GM18505 (cell line): ENCODE results near the gene SMKR1.

Source experiments
- ATAC-seq: cut with Tn5 transposase; IDR thresholded peaks from one replicate; pipeline ENCODE4 v1.9.1; 2021; ENCODE audit not compliant: unreplicated experiment
- POLR2A ChIP-seq: IDR thresholded peaks from 4 replicates; pipeline ENCODE4 v1.6.1; 2011; ENCODE audit warnings: borderline replicate concordance; ENCODE audit not compliant: insufficient read depth, insufficient read length; ENCODE audit errors: extremely low read depth

Gene SMKR1

DNA sequence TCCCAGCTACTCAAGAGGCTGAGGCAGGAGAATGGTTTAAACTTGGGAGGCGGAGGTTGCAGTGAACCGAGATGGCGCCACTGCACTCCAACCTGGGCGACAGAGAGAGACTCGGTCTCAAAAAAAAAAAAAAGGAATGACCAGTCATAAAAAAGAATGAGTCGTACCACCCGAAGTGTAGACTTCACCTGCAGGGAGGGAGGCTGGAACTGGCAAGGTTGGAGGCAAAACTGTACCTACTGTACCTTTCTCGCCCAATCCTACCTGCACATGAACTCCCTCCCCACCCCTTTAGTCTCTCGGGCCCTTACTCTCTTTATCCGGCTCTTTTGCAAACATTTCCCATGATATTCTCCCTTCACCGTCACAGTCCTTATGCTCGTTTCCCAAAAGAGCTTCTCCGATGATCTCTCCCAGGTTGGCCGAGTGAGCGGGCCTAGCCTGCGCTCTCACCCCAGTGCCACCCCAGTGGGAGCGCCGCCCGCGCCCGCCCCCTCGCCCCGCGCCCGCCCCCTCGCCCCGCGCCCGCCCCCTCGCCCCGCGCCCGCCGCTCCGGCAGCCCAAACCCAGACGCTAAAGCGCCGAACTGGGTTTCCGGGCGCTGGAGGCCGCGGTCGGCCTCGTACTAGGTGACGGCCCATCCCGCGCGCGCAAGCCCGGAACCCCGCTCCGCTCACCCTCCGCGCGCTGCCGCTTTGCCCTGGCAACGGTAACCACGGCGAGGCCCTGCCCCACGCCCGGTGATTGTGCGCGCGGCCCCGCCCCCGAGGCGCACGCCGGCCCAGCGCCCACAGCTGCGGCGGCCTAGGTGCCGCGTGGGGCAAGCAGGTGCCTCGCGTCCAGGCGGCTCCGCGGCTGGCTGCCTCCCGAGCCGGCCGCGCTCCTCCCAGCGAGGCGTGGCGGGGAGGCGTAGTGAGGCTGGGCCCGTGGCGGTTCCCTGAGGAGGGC, at the start of gene SMKR1:
Gene SMKR1, plus strand, starts transcription at position 772 of the 948 bp plus-strand sequence. CDS start 294 bp downstream, outside the sequence.
- TF ChIP-seq POLR2A, result peak; percentile 19
- peak; percentile 72 for ATAC-seq

DNA sequence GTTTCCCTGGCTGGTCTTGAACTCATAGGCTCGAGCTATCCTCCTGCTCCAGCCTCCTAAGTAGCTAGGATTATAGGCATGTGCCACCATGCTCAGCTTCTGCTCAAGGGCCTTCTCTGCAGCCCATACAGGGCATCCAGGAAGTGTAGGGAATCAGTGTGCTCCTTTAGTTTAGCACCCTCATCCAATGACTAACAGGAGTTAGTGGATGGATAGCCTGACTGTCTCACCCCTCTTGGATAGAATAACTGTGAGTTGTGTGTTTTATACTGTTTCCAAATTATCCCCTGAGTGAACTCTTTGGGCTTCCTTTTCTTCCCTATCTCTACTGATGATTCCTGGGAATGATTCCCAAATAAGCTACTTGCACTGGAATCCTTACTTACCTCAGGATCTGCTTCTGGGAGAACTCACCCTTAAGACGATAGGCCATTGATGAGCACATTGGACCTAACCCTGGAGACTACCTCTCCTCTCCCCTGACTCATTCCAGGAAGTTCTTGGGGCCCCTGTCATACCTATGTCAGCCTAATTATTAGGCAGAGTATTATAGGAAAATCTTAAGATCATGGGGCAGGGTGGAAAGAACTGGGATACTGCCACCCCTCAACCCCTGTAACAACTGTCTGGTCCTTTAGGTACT, 49.6 kb upstream of the SMKR1 start:
- no peak for TF ChIP-seq POLR2A
- ATAC-seq, result no peak

DNA sequence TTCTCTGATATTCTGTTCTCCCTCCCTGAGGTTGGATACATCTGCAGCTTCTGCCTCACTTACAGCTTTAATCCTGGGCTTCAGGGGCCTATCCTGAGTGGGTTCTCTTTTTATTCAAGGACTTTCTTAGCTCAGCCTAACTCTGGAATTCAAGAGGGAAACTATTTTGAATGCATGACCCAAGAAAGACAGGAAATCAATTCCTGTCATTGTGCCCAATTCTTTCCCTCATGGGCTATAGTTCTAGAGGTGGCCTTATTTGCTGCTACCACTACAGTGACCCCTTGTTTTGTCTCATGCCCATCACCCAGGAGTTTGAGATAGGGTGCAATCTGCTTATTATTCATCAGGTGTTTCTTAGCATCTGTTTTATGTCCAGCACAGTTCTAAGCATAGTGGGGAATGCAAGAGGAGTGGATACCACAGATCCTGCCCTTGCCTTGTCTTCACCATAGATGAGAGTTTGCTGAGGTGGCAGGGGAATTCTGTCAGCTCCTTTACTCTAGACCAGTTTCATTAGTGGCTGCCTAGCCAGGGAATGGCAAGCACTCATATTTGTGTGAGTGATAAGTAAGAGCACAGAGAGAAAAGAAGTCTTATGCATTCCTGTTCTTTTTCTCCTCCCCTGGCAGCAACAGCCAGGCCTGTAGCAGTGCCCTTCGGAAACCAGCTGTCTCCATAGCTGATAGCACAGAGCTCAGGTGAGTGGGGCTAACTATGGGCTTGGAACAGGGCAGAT, 48.7 kb upstream of the SMKR1 start:
- ATAC-seq, result no peak
- no peak for TF ChIP-seq POLR2A

DNA sequence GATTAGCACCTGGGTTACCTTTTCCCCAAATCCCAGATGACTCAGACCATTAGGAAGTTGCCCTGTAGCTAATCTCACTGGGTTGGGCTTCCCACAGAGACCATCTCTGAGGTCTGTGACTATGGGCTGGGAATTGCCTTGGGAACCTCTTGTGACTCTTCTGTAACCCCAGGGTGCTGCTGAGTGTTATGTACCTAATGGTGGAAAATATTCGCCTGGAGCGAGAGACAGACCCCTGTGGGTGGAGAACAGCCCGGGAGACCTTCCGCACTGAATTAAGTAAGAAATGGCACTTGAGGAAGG, 48.1 kb upstream of the SMKR1 start:
- no peak for ATAC-seq
- no peak for TF ChIP-seq POLR2A

DNA sequence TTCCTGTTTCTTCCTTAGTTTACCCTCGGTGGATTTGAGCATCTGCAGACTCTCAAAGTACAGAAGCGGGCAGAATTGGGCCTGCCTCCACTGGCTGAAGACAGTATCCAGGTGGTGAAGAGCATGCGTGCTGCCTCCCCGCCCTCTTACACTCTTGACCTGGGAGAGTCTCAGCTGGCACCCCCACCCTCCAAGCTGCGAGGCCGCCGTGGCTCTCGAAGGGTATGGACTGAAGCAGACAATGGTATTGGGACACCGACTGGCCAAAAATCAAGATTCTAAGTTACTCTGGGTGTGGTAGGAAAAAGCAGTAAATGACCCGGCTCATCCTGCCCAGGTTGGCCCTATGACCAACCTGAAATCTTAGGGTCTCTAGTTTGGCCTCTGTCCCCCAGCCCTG, 45.9 kb upstream of the SMKR1 start:
- TF ChIP-seq POLR2A, result no peak
- ATAC-seq, result no peak

DNA sequence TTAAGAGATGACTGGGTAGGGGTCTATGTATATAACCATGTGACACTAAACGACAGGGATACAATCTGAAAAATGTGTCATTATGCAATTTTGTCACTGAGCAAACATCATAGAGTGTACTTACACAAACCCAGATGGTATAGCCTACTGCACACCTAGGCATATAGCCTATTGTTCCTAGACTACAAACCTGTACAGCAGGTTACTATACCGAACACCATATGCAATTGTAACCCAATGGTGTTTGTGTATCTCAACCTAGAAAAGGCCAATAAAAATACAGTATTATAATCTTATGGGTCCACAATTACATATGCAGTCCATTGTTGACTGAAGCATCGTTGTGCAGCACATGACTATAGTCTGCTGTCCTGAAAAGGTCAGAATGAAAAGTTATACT, 45.2 kb upstream of the SMKR1 start:
- no peak for ATAC-seq
- no peak for TF ChIP-seq POLR2A

DNA sequence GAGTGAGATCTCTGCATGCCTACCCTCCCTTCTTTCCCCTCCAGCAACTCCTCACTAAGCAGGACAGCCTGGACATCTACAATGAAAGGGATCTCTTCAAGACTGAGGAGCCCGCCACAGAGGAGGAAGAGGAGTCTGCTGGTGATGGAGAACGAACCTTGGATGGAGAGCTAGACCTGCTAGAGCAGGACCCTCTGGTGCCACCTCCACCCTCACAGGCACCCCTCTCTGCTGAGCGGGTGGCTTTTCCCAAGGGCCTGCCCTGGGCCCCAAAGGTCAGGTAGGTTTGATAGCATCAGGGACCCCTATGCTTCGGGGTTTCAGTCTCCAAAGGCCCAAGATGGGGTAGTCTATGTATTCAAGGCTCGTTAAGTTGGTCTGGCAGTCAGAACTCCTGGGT, 44.2 kb upstream of the SMKR1 start:
- no peak for ATAC-seq
- TF ChIP-seq POLR2A, result no peak

DNA sequence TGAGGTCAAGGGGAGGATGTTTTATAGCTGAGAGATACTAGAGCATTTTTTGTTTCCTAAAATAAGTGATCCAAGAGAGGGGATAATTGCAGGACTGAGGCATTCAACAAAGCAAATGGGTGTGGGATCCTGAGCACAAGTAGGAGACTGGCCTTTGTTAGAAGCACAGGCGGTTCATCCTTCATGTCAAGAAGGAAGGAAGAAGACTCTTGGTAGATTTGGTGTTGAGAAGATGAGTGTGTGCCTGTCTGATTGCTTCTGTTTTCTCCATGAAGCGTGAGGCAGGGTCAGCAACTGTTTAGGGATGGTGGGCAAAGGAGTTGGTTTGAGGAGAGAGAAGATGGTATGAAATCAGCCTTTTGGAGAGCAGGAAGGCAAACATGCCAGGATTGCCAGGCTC, 40.5 kb upstream of the SMKR1 start:
- no peak for ATAC-seq
- no peak for TF ChIP-seq POLR2A

DNA sequence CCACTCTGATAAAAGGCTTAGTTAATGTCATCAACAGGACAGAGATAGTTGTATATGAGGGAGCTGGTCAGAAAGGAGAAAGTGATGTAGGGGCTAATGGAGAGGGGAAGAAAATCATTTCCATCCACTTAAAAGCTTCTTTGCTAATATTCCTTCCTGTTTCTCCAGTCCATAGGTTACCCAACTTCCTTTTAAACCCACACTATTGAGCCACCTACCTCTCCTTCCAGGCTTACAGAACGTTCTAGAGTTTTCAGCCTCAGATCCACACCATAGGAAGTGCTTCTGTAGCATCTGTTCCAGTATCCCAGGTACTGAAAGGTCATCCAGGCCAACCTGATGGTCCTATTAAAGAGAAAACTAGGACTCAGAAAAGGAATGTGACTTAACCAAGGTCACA, 39.9 kb upstream of the SMKR1 start:
- ATAC-seq, result no peak
- no peak for TF ChIP-seq POLR2A

DNA sequence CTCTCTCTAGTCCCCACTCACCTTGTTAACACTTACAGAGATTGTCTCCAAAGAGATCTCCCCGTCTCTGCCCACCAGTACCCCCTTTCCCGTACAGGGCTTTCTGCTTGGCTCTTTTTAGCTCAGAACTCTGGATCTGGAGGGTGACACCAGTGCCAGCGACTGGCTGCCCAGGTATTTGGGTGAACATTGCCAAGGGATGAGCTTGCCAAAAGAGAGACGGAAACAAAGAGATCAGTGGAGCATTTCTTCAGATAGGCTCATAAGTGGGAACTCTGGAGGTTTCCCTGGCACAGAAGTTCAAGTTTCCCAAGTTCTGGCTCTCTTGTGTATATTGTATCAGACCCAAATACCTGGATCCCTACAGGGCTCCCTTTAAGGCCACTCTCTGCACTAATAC, 38.1 kb upstream of the SMKR1 start:
- no peak for TF ChIP-seq POLR2A
- no peak for ATAC-seq

DNA sequence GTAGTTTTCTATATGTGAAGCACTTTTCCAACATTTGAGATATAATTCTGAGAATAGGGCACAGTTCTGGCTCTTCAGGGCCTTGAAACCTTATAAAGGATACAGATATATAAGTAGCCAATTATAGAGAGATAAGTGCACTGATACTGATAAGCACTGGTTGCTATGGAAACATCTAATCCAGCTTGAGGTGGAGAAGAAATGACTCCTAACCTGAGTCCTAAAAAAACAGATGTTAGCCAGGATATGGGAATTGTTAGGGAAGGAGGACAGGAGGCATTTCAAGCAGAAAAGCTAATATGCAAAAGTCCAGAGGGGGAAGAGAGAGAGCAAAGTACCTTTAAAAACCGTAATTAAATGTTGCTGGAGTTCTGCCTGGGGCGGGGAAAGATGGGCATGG, 37.3 kb upstream of the SMKR1 start:
- TF ChIP-seq POLR2A, result no peak
- ATAC-seq, result no peak

DNA sequence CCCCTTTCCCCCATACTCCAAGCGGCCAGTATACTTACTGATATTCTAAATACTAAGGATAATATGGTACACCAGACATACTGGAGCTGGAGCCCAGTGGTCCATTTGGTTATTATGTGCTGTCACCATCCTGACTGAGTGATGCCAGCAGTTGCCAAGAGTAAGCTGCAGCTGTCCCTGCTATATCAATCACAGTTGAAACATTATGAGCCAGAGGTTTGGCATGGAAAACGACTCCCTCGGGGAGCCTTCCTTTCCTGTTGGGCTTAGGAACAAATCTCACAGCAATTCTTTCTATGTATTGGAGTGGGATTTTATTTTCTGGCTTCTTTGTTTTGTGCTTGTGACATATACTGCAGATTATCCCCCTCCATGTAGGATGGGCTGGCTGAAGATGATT, 35.5 kb upstream of the SMKR1 start:
- no peak for TF ChIP-seq POLR2A
- no peak for ATAC-seq

DNA sequence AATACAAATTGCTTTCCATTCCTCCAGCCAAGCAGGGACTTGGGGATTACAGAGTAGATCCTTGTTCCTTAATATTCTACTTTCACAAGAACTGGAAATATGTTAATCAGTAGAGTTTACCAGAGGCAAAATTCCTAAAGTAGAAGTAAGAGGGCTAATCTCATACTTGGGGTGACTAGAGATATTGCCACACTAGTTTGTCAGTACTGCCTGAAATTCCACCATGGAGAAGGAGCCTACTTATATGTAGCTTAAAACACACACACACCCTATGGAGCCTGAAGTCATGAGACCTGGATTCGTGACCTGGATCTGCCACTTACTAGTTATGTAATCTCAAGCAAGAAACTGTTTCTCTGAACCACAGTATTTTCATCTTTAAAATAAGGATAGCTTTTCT, 34.2 kb upstream of the SMKR1 start:
- no peak for ATAC-seq

DNA sequence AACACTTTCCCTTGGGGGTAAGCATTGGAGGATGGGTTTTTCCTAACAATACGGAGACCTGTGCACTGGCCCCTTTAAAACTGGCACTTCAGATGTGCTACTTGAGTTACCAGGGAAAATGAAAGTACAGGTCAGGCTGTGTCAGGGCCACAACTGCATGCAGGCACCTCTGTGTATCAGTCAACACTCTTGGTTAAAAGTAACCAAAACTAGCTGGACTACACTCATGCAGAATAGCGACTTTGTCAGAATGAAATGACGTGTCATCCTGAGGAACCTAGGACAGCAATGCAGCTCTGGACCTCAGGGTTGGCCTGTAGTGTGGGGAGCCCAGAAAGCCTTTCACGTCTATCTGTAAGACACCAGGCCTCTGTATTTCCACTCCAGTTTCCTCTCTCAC, 33.8 kb upstream of the SMKR1 start:
- no peak for TF ChIP-seq POLR2A
- ATAC-seq, result no peak

More for the DNA sequence above, 34.2 kb upstream of the SMKR1 start:
- no peak for TF ChIP-seq POLR2A

DNA sequence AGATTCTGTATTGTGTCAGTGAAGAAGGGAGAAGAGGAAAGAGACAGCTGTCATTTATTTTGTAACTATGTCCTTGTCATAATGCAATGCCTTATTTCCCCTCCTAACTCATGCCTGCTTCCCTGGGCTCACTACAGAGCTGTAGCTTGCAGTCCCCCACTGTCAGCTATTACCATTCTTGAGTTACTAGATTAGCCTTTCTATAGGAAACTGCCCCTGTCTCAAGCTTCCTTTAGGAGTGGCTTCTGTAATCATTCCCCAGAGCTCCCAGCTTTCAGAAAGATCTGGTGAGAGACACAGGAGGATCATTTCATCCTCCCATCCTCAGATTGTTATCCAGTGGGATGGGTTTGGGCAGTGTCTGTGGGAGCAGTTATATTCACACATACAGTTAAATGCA, 32.4 kb upstream of the SMKR1 start:
- TF ChIP-seq POLR2A, result no peak
- no peak for ATAC-seq

DNA sequence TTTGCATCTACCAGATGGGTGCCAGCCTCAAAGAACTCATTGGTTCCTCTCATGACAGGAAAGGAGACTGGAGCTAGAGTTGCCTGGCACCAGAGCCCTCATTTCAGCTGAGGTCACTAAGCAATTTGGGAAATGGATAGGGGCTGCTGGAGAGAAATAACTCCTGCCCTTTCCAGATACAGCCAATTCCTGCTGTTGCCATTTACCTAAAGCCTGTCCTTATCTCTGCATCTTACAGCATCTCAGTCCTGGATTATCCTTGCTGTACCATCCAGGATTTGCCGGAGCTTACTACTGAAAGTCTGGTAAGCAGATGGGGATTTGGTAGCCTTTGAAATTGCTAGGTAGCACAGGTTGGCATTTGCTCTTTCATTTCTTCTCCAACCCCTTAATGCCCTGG, 31.9 kb upstream of the SMKR1 start:
- no peak for ATAC-seq
- no peak for TF ChIP-seq POLR2A
